NCI-H1436 treated with DMSO at 0.1 percent for 48 hours (cell line): ENCODE measurements around the gene OR13G1.
"Not testable (repeated sequence)": the region's sequence is repeated elsewhere in the genome, so short reads cannot be mapped to it uniquely, and the experiment has no call there.

ENCODE experiments used
- DNase-seq: peaks from one replicate; lab custom pipeline; 2025; lab: John Stamatoyannopoulos, UW

OR13G1 gene, protein sequence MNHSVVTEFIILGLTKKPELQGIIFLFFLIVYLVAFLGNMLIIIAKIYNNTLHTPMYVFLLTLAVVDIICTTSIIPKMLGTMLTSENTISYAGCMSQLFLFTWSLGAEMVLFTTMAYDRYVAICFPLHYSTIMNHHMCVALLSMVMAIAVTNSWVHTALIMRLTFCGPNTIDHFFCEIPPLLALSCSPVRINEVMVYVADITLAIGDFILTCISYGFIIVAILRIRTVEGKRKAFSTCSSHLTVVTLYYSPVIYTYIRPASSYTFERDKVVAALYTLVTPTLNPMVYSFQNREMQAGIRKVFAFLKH

DNA sequence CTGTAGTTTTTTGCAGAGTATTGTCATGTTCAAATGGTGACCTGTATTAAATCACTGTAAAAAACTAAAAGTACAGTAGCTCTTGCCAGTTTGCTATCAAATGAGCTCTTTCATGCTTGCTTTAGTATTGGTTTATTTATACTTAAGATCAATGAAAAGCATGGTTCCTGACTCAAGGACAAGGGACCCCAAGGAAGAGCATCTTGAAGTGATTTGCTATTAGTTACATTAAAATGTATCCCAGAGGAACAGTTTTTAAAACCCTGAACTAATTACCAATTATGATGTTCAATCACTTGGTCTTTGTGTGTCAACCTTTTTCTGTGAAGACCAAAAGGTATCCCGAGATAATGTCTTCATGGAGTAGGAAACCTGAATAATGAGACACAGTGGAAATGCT lies at the start of gene OR13G1:
TSS of gene OR13G1 (minus strand) at position 101 of the 400 bp plus-strand sequence. CDS start 6,698 bp downstream, outside the sequence.
- DNase-seq = no peak

DNA sequence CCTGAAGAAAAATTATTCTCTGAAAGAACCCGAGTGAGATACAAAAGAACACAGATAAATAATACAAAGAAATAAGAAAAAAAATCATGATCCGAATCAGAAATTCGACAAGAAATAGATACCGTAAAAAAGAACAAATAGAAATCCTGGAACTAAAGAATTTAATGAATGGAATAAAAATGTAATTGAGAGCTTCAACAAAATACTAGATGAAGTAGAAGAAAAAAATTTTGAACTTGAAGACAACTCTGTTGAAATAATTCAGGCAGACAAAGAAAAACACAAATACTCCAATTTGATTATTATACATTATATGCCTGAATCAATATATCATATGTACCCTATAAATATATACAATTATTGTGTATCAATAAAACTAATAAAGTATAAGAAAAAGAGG lies 41.7 kb upstream of the OR13G1 start:
- DNase-seq = no peak

DNA sequence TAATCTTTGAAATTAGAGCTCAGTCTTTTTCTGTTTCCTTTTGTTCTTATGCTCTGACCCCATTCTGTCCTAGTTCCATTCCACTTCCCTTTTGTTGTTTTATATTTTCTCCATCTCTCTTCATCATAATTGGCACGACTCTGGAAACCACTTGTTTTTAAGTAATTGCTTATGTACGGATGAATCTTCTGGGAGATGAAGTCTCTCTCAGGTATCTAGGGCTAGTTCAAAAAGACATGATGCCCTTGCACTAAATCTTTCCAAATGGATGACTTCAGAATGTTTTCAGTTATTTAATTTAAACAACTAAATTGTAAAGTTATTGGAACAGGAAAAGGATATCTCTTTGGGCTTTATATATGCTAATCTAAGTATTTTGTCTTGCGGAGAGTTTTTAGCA lies 37.0 kb upstream of the OR13G1 start, which contains the start of gene OR6F1:
TSS of gene OR6F1 (minus strand) at position 101 of the 400 bp plus-strand sequence. CDS start 3,891 bp downstream, outside the sequence.
- DNase-seq = no peak

DNA sequence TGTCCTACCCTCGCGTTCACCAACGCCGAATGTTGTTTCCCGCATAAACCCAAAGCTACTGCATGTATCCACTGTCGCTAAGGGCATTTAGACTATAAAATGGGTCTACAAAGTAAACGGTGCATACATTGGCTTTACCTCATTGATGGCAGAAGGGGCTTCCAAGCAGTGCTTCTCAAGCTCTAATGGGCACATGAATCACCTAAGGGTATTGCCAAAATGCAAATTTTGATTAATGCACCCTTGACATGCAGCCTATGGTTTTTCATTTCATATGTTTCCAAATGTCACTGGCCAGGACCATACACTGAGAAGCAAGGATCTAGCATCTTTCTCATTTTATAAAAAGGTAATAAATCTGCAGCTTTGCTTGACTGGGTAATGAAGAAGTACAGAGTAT lies 34.2 kb upstream of the OR13G1 start:
- no peak for DNase-seq

DNA sequence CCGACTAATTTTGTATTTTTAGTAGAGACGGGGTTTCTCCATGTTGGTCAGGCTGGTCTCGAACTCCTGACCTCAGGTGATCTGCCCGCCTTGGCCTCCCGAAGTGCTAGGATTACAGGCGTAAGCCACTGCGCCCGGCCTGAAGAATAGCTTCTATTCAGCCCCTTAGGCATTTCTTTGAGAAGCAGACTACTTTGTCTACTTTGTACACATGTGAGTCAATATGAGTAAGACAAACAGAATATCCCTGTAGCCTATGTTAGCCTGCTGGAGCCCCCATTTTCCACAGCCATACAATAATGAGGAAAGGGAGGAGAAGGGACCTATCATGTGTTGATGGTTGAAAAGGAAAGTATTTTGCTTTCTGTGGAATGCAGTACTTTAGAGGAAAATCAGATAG lies 31.1 kb upstream of the OR13G1 start:
- not testable (repeated sequence) for DNase-seq

DNA sequence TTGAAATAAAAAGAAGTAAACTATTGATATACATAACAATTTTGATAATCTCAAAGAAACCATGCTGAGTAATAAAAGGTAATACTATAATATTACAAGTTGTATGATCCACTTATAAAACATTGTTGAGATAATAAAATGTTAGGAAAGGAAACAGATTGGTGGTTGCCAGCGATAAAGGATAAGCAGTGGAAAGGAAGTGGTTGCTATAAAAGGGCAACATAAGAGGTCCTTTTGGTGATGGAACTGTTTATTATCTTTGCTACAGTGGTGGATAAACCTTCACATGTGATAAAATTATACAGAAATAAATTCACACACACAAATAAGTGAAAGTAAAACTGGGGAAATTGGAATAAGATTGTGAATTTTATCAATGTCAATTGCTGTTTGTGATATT lies 21.8 kb upstream of the OR13G1 start:
- DNase-seq = no peak

DNA sequence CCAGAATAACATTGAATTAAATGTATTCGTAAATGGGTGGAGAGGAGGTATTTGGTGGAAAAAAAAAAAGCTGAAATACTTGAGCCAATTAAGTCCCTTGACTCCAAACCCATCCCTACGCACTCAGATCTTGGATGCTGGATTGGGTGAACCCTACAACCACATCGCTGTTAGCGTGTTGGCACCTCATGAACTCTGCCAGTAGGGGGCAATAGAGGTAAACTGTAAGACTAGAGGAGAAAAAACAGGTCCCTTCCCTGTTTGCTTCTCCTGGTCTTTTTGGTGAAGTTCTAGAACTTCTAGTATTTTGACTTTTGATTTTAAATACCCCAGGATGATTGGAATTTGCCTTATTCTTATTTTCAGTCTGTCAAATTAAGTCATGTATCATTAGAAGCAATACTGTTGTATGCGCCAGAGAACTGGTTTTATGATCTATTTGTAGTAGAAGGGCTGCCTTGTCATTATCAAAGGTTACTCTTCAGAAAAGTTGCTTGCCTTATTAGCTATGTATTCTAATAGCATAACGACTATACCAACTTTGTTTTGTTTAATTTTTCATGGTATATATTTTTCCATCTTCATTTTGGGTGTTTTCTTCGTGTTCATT lies 1.9 kb upstream of the OR13G1 start:
- no peak for DNase-seq

DNA sequence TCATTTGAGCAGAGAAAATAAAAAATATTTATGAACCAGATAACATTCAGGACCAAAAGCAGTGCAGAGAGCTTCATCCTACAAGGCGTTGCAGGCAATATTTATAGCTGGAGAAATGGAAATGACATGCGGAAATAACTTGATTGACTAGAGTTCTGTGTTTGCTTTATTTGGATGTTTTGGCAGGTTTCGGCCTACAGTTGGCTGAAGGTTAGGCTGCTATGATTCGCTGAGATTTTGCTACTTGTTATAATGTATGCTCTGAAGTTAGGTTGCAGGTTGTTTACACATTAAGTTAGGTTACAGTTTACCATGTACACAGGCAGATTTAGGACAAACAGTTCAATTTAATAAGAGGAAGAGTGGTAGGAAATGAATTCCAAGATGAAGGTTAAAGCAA lies 632 bp upstream of the OR13G1 start:
- DNase-seq = no peak

DNA sequence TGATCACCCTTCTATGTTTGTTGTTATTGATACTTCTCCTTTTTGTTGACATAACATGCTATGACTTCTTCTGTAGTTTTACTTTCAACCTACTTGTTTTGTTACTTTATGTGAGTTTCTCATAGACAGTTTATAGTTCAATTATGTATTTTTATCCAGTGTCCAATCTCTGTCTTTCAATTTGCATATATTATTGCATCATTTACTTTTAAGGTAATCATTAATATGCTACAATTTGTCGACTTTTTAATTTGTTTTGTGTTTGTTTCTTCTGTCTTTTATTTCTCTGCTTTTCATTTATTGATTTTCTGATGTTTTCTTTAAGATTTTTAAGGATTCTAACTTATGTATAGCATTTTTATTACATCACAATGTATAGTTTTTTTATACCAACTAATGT lies 10.3 kb downstream of the OR13G1 start:
- no peak for DNase-seq

DNA sequence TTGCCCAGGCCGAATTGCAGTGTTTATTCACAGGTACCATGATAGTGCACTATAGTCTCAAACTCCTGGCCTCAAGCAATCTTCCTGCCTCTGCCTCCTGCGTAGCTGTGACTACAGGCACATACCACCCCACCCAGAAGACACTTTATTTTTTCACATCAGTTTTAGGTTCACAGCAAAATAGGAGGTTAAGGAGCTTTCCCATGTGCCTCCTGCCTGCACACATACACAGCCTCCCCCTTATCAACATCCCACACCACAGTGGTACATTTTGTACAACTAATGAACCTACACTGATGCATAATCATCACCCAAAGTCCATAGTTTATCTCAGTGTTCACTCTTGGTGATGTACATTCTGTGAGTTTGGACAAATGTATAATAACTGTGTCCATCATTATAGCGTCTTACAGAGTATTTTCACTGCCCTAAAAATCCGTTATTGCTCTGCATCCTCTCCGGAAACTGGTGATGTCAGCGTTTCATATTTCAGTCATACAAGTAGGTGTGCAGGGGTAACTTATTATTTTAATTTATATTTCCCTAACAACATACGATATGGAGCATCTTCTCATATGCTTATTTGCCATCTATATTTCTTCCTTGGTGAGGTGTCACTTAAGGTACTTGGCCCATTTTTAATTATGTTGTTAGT lies 23.2 kb downstream of the OR13G1 start:
- no peak for DNase-seq

DNA sequence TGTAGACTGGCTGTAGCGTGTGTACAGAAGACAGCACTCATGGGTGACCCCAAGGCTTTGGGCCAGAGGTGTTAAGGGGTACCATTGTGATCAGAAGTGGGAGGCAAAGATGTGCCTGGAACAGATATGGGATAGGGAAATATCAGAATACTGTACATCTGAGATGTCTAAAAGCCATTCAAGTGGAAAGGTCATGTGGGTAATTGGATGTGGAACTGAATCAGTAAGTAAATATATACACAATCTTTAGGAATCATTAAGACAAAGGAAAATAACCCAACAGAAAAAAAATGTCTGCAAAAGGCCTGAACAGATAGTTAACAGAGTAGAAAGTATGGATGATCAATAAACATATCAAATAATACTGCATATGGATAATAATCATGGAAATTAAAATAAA lies 26.5 kb downstream of the OR13G1 start:
- no peak for DNase-seq

DNA sequence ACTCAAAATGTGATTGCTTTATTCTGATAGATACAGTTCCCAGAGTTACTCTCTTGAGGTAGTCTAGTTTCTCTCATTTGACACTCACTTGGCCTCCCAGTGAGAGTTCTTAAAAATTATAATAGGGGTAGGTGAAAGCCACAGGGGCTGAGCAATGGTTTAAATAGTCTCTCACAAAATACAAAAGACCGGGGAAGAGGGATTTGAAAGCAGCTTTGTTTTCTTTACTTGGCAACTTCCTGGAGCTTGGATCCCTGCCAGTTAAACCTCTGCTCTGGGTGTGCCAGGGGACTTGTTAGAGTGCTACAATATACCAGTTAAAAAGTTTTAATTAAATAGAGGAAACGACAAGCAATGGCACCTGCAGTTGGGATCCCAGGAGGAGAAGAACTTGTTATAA lies 31.7 kb downstream of the OR13G1 start:
- no peak for DNase-seq

DNA sequence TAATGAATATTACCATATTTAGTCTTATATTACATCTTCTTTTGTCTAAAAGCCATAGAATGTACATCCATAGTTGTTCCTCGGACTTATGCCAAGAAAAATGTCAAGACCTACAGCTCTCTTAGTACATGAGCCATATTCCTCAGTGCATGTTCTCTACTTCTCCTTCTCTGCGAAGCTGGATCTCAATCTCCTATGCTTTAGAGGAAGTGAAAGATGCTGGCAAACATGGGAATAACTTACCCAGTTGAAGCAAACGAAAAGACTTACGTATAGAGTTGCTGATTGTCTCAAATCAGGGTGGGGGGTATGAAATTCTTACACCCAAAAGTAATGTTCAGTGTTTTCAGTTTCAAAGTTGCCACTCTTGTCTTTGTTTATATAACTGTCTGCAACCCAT lies 32.7 kb downstream of the OR13G1 start:
- no peak for DNase-seq

DNA sequence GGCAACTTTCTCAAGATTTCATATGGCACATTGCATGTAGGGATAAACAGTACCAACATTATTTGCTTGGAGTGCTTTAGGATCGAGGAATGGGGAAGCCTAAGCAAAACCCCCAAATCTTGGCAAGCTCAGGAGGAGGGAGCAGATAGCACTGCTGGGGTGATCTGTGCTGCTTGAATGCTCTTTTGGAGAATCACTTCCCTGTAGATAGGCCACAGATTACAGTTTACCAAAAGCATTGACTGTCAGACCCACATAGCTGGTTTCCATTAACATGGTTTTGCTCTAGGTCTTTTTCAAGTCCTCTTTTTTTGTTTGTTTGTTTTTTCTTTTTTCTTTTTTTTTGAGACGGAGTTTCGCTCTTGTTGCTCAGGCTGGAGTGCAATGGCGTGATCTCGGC lies 36.8 kb downstream of the OR13G1 start:
- DNase-seq = no peak

DNA sequence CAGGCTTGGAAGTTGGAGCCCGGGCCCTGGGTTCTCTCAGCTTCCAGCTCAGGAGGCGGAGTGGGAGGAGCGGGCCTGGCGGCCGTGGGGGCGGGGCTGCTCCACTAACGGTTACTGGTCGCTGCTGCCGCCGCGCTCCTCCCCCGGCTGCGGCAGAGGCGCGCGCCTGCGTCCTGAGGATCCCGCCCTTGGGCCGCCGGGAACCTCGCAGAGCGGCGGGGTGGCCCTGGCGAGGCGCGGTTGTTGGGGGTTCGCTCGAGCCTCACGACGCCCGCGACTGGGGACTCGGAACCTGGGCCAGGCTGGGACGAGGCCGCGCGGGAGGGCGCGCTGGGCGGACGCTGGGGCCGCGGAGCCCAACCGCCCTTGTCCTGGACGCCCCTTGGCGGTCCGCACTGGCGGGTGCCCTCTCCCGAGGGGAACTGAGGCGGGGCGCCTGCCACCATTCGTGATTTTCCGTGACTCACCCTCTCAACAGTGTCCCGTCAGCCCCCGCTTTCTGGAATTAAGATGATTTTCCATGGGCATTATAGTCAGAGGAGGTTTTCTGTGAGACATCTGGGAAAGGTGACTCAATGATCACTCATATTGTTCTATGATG lies 40.1 kb downstream of the OR13G1 start:
- DNase-seq = no peak

DNA sequence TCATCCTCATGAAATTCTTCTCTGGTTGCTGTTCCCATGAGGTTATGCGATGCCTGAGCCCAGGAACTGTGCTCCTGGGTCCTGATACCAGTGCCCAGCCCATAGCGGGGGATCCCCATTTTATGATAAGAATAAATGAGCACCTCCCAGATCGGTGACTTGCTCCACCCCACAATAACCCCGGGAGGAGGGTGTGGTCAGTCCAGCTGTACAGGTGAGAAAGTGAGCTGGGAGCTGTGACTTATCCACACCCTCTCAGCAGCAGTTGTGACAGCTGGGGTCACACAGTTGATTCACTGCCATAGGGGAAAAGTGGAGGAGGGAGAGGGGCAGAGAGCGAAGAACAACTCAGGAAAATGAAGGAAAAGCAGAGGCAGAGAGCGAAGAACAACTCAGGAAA lies 40.8 kb downstream of the OR13G1 start:
- no peak for DNase-seq

DNA sequence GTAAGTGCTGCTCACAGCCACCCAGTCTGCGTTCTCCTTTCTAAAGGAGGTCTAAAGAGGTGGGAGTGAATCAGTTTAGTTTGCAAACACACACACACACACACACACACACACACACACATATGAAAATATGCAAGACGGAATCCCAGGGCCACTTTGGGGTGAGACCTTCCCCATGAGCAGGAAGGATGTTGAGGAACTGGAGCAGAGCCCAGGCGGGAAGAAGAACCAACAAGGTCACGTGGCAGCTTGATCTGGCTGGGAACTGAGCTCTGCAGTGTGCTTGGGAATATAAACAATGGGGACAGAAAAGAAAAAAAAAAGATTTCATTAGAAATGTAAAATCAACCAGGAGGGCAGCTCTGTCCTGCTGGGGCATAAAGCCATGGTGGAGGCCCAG lies 41.5 kb downstream of the OR13G1 start:
- no peak for DNase-seq

DNA sequence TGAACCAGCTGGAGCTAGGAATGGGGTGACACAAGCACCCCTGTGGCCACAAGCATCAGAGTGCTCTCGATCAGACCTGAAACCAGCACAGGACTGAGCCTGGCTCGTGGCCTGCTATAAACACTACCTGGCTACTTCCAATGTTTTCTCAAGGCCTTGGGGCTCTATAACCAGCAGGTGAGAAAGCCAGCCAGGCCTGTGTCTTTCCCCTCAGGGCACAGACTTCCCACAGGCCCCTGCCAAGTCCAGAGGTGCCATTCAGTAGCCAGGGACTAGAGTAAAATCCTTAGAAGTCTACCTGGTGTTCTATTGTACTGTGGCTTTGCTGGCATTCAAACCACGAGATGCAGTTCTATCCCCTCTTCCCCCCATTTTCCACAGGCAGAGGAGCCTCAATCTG lies 51.6 kb downstream of the OR13G1 start:
- no peak for DNase-seq
